Measurements from ENCODE around the gene VAPA. TPM values are rescaled to one million over a fixed set of nuclear protein-coding genes. Genes with fewer than 3 reads are reported as not detected.

The VAPA gene
- total RNA-seq, 1 experiment from 2014 or later, result 196 TPM

DNA sequence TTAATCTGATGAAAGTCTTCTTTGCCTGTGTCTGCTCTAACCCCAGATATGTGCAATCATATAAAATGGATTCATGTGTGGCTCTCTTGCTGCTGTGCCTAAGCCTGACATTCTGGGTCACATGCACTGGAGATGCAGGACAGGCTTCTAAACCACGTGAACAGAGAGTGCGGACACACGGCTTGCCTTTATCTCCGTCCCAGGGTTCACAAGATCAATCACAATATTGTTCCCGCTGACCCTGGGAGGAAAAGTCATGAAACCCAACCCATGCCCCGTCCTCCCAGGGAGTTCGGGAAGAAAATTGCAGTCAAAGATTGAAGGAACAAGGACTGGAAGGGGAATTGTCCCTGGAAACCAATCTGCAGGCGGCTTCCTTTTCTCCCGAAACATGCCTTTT lies 74.8 kb downstream of the VAPA start:
- peaks cover 18% of the 10 kb centered on the region for H3K27me3 Mint-ChIP-seq (ENCODE audit: unreplicated experiment)
- H3K9me3 Mint-ChIP-seq (ENCODE audit: low read depth, unreplicated experiment), result no peaks in the 10 kb centered on the region
- CTCF ChIA-PET, result no interaction called here
- BruUV-seq (replicated peaks), result no TSS peak
- DNase-seq, result no peak
- H3K27ac Mint-ChIP-seq (ENCODE audit: unreplicated experiment), result no peak overlapping the region
- intact Hi-C loops (cut with micrococcal nuclease; ENCODE audit: unreplicated experiment), result no loop called here
- no peak overlapping the region for H3K4me3 Mint-ChIP-seq (ENCODE audit: low read depth, unreplicated experiment)
- peaks cover 4% of the 10 kb centered on the region for H3K36me3 Mint-ChIP-seq (ENCODE audit: insufficient read depth, unreplicated experiment)
- peaks cover 18% of the 10 kb centered on the region for H3K4me1 Mint-ChIP-seq (ENCODE audit: low read depth, unreplicated experiment)
- TF ChIP-seq, protein P1, sequence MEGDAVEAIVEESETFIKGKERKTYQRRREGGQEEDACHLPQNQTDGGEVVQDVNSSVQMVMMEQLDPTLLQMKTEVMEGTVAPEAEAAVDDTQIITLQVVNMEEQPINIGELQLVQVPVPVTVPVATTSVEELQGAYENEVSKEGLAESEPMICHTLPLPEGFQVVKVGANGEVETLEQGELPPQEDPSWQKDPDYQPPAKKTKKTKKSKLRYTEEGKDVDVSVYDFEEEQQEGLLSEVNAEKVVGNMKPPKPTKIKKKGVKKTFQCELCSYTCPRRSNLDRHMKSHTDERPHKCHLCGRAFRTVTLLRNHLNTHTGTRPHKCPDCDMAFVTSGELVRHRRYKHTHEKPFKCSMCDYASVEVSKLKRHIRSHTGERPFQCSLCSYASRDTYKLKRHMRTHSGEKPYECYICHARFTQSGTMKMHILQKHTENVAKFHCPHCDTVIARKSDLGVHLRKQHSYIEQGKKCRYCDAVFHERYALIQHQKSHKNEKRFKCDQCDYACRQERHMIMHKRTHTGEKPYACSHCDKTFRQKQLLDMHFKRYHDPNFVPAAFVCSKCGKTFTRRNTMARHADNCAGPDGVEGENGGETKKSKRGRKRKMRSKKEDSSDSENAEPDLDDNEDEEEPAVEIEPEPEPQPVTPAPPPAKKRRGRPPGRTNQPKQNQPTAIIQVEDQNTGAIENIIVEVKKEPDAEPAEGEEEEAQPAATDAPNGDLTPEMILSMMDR (IDR thresholded peaks at IDR 0.05; ENCODE audit: unreplicated experiment), result no peak

DNA sequence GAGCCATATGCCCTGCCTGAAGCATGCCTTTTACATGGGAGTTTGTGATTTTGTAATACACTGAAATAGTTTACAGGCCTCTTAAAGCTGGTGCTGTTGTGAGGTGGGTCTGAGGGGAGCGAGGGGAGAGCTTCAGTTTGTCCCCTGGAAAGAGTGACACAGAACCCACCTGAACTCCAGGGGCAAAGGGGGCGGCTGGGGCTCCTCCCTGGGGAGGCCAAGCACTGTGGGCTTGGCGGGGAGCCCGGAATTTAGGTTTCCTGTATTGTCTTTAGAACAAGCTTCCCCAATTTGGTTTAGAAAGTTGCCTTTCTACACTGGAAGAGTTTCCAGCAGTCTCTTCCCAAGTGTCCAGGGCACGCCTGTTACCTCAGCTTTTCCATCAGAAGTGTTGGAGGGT lies 75.7 kb downstream of the VAPA start:
- Mint-ChIP-seq H3K4me3 (ENCODE audit: low read depth, unreplicated experiment) (no peak overlapping the region), H3K36me3 (ENCODE audit: insufficient read depth, unreplicated experiment) (peaks cover 4% of the 10 kb centered on the region), H3K9me3 (ENCODE audit: low read depth, unreplicated experiment) (no peaks in the 10 kb centered on the region), H3K4me1 (ENCODE audit: low read depth, unreplicated experiment) (peaks cover 26% of the 10 kb centered on the region), H3K27me3 (ENCODE audit: unreplicated experiment) (peaks cover 18% of the 10 kb centered on the region), H3K27ac (ENCODE audit: unreplicated experiment) (no peak overlapping the region)
- intact Hi-C loops (cut with micrococcal nuclease; ENCODE audit: unreplicated experiment), result no loop called here
- CTCF ChIA-PET, result interaction anchor here (0.6 kb wide), 1 partner anchor 51 kb away, joined by 3 read pairs; no protein-coding TSS in a partner anchor
- TF ChIP-seq, protein P1 (IDR thresholded peaks at IDR 0.05; ENCODE audit: unreplicated experiment), result no peak
- no peak for DNase-seq
- no TSS peak for BruUV-seq (replicated peaks)

DNA sequence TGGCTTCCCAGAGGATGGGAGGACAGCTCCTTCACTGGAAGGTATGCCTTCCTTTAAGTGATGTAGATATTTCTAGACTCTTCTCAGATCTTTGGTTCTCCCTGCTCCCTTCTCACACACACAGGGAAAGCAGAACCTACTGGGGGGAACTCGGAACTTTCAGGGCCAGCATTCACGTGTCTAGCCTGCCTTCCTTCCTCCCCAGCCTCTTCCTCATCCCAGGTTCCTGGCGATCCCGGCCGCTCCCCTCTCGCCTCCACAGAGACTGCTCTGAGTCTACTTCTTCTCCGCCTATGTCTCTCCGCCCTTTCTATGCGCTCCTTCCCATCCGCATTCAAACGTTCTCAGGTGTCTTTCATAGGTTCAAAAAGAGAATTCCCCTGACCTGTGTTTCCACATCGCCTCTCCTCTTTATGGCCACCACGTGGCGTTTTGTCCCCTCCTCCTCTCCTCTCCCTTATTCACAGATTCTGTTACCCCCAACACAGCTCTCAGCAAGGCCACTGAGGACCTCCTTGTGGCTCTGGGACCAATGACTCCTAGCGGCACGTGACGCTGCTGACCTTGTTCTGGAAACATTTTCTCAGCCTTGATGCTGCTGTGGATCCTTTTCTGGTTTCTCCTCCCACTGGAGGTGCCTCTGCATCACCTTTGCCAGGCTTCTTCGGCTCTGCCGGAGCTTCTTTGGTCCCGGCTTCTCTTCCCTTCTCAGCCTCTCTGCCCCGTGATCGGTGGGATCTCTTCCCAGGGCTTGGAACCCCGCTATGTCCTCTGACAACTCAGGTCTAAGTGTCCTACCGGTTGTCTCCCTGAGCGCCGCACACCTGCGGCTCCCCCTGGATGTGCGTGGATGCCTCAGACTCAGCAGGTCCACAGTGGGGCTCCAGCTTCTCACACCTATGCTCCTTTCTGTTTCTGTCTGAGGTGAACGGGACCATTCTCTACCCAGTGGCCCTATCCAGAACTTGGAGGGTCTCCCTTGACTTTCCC lies 77.5 kb downstream of the VAPA start:
- DNase-seq, result no peak
- CTCF ChIA-PET, result no interaction called here
- H3K9me3 Mint-ChIP-seq (ENCODE audit: low read depth, unreplicated experiment), result no peaks in the 10 kb centered on the region
- no TSS peak for BruUV-seq (replicated peaks)
- no peak overlapping the region for H3K4me3 Mint-ChIP-seq (ENCODE audit: low read depth, unreplicated experiment)
- H3K36me3 Mint-ChIP-seq (ENCODE audit: insufficient read depth, unreplicated experiment), result peaks cover under 1% of the 10 kb centered on the region
- H3K27ac Mint-ChIP-seq (ENCODE audit: unreplicated experiment), result no peak overlapping the region
- TF ChIP-seq, protein P1 (IDR thresholded peaks at IDR 0.05; ENCODE audit: unreplicated experiment), result no peak
- peaks cover 27% of the 10 kb centered on the region for H3K4me1 Mint-ChIP-seq (ENCODE audit: low read depth, unreplicated experiment)
- H3K27me3 Mint-ChIP-seq (ENCODE audit: unreplicated experiment), result peaks cover 18% of the 10 kb centered on the region
- intact Hi-C loops (cut with micrococcal nuclease; ENCODE audit: unreplicated experiment), result no loop called here

DNA sequence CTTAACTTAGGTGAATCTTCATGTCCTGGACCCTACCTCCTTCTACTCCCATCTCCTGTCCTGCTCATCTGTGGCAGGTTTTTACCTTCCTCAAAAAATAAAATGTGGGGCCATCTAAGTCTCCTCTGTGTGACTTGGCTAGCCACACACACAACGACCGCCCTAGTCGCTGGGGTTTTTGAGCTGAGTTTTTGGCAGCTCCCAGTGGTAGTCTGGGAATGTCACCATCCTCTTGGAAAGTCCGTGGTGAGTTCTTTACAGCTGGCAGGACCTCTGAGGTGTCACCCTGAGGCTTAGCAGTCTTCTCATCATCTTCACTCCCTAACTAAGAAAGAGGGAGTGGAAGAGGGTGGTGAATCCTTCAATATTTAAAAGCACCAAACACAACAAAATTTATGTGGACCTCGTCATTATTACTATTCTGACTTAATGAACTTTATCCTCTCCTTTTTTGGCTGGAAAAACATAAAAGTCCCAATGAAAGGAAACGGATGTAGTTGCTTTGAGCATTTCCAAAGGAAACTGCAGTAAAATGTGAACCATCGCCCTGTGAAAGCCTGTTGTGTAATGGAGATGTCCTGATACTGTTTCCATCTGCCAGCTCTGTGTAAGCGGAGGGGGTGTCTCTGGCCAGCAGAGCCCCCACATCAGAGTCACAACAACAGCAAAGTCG lies 78.6 kb downstream of the VAPA start:
- Mint-ChIP-seq H3K27ac (ENCODE audit: unreplicated experiment) (no peak overlapping the region), H3K9me3 (ENCODE audit: low read depth, unreplicated experiment) (no peaks in the 10 kb centered on the region), H3K27me3 (ENCODE audit: unreplicated experiment) (peaks cover 18% of the 10 kb centered on the region), H3K36me3 (ENCODE audit: insufficient read depth, unreplicated experiment) (no peaks in the 10 kb centered on the region), H3K4me1 (ENCODE audit: low read depth, unreplicated experiment) (peaks cover 27% of the 10 kb centered on the region), H3K4me3 (ENCODE audit: low read depth, unreplicated experiment) (no peak overlapping the region)
- DNase-seq, result no peak
- TF ChIP-seq, protein P1 (IDR thresholded peaks at IDR 0.05; ENCODE audit: unreplicated experiment), result no peak
- CTCF ChIA-PET, result interaction anchor here (1.0 kb wide), 1 partner anchor 14 kb away, joined by 4 read pairs; no protein-coding TSS in a partner anchor
- no TSS peak for BruUV-seq (replicated peaks)
- intact Hi-C loops (cut with micrococcal nuclease; ENCODE audit: unreplicated experiment), result no loop called here

Data from Calu3 (cell line).